GM18508 (cell line): Measurements from ENCODE around the gene RAB11B.
"Not testable (repeated sequence)": the region's sequence is repeated elsewhere in the genome, so short reads cannot be mapped to it uniquely, and the experiment has no call there.

Experiments used
- ATAC-seq: cut with Tn5 transposase; IDR thresholded peaks from one replicate; pipeline ENCODE4 v1.9.1; 2021; ENCODE audit warnings: moderate number of reproducible peaks; ENCODE audit not compliant: insufficient read depth, unreplicated experiment

Gene RAB11B

DNA sequence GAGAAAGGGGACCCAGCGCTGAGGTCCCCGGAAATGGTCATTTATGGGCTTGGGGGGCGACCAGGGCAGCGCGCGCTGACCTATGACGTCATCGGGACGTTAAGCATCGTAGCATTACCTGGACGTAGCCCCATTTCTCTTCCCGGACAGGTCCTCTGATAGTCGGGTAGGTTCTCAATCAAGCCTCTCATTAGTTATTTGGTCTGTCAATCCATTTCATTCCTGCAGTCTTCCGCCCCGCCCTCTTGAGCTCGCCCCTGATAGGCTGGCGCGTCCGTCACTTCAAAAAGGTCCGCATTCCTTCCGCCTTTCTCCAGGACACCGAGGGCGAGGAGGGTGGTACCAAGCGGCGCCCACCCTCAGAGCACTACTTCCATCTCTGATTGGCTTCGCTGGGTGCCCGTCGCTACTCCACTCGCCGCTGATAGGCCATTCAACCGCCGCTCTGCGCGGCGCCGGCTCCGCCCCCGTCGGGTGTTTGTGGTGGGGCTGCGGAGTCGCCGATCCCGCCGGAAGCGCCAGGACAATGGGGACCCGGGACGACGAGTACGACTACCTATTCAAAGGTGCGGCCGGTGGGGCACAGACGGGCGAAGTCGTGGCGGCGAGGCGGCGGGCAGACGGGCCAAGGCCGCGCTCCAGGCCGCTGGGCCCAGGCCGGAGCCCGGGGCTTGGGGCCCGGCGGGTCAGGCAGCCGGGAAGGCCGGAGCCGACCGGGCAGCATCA lies at the start of gene RAB11B:
TSS of gene RAB11B (plus strand) at position 470 of the 726 bp plus-strand sequence. CDS start at position 527, 57 bp downstream.
- peak; percentile 88 for ATAC-seq

DNA sequence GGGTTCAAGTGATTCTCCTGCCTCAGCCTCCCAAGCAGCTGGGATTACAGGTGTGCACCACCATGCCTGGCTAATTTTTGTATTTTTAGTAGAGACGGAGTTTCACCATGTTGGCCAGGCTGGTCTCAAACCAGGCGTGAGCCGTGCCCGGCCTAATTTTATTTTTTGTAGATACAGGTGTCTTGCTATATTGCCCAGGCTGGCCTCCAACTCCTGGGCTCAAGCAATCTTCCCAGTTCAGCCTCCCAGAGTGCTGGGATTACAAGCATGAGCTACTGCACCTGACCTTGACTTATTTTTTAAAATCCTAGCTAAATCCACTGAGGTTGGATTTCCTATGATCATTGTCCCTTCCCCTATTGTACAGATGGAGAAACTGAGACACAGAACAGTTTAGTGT lies 48.7 kb upstream of the RAB11B start:
- ATAC-seq = not testable (repeated sequence)

DNA sequence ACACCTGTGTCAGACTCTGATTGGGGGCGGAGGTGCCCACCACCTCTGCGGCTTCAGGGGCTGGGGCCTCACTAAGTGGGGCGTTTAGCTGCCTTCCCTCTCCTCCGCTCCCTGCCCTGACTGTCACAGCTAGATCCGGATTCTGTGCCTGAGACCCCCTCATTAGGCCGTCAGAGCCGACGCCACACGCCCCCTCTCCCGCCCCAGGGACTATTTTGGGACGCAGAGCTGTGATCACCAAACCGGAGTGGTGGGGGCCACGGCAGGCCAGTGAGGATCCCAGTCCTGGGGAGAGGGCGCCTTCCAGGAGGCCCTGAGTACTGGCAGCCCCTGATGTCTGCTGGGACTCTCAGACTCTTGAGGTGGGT lies 47.9 kb upstream of the RAB11B start:
- no peak for ATAC-seq

DNA sequence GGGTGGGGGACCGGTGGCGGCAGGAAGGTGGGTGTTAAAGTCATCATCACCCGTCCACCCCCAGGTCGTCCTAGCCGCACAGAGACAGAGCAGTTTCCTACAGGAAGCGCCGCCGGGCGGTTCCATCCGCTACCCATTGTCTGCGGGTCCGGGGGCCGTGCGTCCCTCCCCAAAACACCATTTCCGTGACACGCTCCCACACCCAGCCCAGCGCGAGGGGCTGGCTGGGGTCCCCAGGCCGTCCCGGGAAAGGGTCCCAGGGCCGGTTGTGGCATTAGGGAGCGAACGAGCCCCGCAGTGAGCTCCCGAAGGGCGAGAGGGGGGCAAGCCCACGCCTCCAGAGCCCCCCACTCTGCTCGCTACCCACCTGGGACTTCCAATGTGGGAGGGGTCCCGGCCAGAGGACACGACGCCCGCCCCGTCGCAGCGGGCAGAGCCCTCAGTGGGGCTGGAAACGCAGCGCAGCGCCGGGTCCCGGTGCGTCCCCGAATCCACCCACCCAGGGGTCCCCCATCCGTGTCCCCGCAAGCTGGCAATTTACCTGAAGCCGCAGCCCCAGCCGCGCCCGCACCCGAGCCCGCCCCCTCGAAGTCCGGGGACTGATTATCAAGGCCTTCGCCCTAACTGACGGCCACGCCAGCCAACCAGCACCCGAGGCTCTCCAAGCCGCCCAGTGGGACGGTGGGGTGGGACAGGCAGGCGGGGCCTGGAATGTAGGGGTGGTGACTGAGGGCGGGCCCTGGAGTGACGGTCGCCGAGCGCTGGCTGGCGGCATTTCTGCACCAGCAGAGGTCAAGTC lies 47.3 kb upstream of the RAB11B start, which contains the start of gene KANK3:
TSS of gene KANK3 (minus strand) at position 579 of the 799 bp plus-strand sequence. CDS start 5,434 bp downstream, outside the sequence.
- ATAC-seq = no peak

DNA sequence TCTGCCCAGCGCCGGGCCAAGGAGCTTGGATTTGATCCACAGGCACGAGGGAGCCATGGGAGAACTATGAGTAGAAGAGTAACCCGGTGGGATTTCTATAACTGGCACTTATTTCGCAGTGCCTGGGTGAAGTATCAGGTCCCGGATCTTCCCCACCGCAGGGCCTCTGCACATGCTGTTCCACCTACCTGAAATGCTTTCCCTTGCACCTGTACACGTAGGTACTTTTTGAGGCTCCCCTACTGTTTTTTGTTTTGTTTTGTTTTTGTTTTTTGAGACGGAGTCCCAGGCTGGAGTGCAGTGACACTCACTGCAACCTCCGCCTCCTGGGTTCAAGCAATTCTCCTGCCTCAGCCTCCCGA lies 46.7 kb upstream of the RAB11B start:
- ATAC-seq = no peak

DNA sequence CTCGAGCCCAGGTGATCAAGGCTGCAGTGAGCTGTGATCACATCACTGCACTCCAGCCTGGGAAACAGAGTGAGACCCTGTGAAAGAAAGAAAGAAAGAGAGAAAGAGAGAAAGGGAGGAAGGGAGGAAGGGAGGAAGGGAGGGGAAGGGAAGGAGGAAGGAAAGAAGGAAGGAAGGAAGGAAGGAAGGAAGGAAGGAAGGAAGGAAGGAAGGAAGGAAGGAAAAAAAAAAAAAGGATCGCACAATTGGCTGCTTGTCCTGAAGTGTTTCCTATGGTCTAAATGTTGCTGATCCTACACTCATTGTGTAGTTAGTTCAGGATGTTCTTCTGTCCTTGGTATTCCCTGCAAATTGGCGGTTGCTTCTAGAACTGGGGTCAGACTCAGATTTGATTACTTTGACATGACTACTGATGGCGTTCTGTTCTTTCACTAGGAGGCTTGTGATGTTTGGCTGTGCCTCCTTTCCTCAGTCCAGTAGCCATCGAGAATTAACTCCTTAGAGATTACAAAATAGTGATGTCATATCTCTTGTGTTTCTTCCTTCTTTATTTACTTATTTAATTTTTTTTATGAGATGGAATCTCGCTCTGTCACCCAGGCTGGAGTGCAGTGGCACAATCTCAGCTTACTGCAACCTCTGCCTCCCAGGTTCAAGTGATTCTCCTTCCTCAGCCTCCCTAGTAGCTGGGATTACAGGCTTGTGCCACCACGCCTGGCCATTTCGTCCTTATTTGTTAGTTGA lies 40.4 kb upstream of the RAB11B start:
- ATAC-seq = not testable (repeated sequence)

DNA sequence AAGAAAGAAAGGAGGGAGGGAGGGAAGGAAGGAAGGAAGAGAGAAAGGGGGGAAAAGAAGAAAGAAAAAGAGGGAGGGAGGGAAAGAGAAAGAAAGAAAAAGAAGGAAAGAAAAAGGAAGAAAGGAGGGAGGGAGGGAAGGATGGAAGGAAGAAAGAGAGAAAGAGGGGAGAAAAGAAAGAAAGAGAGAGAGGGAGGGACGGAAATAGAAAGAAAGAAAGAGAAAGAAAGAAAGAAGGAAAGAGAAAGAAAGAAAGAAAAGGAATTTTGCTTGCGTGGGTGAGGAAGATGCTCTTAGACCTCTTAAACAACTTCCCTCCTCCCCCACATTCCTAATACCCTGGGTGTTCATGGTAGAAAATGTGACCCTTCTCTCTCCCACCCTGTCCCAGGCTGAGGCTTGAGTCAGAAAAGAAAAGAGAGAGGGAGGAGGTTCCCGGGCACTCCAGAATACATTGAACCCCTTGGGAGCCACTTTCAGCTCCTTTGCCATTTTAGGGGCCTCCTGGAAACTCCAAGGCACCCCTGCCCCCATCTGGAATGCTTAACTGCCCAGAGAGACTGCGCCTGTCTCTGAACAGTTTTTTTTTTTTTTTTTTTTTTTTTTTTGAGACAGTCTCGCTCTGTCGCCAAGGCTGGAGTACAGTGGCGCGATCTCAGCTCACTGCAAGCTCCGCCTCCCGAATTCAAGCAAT lies 37.9 kb upstream of the RAB11B start:
- no peak for ATAC-seq

DNA sequence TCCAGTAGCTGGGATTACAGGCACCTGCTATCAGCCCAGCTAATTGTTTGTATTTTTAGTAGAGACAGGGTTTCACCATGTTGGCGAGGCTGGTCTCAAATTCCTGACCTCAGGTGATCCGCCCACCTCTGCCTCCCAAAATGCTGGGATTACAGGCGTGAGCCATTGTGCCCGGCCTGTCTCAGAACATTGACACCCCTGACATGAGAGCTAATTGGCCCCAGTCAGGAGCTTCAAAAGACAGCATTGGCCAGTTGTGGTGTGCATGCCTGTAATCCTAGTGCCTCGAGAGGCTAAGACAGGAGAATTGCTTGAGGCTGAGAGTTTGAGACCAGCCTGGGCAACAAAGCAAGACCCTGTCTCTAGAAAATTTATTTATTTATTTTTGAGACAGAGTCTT lies 37.3 kb upstream of the RAB11B start:
- ATAC-seq = not testable (repeated sequence)

DNA sequence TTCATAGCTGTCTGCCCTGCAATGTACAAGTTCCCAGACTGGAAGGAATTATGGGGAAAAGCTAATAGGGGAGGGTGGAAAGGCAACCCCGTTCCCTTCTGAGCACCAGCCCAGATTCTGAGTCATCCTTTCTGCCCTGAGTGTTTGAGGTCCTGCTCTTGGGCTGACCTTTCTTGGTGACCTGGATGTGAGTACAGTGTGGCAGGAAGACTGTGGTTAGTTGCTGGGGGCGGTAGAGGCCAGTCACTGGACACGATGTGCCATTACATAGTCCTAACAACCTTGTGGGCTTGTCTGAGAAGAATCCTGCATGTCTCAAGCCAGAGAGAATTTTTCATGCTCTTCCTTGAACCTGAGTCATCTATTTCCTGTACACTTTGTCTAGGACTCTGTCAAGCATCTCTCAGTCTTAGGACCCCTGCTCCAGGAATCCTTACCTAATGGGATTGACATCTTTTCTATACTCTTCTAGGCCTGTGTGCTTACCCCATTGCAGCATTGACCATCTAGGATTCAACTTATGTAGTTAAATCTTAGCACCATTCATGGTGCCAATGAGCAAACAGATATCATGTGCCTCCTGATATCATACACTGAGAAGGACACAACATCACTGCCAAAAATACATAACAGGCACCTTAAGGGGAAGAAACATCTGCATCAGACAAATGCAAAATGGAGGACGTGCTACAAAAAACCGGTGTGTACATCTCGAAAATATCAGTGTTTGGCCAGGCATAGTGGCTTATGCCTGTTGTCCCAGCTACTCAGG lies 34.3 kb upstream of the RAB11B start:
- ATAC-seq = no peak

DNA sequence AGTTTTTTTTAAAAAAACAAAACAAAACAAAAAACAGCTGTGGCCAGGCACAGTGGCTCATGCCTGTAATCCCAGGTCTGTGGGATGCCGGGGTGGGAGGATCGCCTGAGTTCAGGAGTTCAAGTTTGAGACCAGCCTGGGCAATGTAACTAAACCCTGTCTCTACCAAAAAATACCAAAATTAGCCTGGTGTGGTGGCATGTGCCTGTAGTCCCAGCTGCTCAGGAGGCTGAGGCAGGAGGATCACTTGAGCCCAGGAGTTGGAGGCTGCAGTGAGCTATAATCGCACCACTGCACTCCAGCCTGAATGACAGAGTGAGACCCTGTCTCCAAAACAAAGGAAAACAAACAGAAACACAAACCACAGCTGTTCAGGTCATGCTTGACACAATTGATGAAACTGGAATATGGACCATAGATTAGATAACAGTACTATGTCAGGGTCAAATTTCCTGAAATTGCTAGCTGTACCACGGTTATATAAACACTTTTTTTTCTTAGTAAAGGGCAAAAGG lies 33.1 kb upstream of the RAB11B start:
- no peak for ATAC-seq

DNA sequence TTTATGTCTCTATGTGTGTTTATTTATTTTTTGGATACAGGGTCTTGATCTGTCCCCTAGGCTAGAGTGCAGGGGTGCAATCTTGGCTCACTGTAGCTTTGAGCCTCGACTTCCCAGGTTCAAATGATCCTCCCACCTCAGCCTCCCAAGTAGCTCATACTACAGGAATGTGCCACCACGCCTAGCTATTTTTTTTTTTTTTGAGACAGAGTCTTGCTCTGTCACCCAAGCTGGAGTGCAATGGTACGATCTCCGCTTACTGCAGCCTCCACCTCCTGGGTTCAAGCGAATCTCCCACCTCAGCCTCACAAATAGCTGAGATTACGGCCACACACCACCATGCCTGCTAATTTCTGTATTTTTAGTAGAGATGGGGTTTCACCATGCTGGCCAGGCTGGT lies 31.2 kb upstream of the RAB11B start:
- ATAC-seq = no peak

DNA sequence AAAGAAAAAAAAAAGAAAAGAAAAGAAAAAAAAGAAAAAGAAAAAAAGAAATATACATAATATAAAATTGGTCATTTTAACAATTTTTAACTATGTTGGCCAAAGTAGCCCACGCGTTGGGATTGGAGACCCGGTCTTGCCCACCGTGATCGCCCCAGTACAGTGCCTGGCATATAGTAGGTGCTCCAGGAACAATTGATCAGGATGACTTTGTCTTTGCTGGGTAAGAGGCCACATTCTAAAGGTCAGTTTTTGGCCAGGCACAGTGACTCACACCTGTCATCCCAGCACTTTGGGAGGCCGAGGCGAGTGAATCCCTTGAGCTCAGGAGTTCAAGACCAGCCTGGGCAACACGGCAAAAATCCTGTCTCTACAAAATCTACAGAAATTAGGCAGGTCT lies 30.0 kb upstream of the RAB11B start:
- no peak for ATAC-seq

DNA sequence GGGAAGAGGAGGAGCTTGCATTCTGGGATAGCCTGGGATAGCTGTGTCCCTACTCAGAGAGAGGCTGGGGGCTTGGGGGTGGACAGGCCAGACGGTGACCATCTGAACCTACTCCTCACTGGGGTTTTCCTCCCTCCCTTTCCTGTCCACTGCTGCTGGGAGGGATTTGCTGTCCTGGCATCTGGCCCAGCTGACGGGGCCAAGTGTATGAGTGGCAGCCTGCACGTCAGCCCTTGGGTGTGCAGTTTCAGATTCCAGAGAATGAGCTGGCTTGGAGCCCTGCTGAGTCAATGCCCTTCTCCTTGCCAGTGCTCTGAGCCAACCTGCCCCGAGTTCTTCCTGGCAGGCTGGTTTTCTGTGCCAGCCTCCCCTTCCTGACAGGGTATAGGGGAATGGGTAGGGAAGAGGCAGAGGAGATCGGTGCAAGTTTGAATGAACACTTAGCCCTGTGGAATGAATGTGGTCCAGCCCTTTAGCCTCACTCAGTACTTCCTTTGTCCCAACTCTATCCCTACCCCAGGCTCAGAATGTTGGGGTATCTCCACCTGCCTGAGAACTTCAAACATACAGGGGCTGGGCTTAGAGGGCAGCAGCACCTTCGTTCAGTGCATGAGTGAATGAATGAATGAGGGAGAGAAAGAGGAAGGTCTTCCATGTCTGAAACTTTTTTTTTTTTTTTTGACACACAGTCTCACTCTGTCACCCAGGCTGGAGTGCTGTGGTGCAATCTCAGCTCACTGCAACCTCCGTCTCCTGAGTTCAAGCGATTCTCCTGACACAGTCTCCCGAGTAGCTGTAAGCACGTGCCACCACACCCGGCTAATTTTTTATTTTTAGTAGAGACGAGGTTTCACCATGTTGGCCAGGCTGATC lies 28.0 kb upstream of the RAB11B start:
- ATAC-seq = no peak

DNA sequence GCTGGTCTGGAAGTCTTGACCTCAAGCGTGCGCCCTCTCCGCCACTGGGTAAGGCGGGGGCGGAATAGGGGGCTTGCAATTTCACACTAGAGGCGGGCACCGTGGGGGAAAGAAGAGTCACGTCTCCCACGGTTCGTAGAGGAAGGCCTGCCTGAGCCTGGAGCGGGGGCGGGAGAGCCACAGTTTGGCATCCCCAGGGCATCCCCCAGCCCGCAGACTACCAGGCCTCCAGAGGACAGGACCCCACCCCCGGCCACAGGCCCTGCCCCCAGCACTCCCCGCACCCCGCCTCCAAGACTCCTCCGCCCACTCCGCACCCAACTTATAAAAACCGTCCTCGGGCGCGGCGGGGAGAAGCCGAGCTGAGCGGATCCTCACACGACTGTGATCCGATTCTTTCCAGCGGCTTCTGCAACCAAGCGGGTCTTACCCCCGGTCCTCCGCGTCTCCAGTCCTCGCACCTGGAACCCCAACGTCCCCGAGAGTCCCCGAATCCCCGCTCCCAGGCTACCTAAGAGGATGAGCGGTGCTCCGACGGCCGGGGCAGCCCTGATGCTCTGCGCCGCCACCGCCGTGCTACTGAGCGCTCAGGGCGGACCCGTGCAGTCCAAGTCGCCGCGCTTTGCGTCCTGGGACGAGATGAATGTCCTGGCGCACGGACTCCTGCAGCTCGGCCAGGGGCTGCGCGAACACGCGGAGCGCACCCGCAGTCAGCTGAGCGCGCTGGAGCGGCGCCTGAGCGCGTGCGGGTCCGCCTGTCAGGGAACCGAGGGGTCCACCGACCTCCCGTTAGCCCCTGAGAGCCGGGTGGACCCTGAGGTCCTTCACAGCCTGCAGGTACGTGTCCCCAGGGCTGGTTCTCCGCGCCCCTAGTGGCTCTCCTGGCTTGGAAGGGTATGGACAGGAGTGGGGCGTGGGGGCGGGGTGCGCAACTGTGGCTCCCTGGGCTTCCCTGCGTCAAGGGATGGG lies 26.1 kb upstream of the RAB11B start, which contains the start of gene ANGPTL4:
TSS of gene ANGPTL4 (plus strand) at position 353 of the 969 bp plus-strand sequence. CDS start at position 520, 167 bp downstream.
- ATAC-seq = no peak

DNA sequence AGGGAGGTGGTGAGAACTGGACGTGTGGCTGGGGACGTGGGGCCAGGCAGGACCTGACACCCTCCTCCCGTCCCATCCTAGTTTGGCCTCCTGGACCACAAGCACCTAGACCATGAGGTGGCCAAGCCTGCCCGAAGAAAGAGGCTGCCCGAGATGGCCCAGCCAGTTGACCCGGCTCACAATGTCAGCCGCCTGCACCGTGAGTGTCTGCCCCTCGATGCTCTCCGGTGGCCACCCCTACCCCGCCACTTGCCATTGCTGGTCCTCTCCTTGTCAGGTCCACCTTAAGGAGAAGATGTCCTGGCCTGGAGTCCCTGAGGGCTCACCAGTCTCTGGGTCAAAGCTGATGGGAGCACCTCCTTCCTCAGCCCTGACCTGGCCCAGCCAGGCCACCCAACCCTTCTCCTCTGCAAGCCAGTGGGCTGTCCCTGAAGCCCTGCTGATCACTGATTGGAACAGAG lies 24.0 kb upstream of the RAB11B start:
- ATAC-seq = no peak

DNA sequence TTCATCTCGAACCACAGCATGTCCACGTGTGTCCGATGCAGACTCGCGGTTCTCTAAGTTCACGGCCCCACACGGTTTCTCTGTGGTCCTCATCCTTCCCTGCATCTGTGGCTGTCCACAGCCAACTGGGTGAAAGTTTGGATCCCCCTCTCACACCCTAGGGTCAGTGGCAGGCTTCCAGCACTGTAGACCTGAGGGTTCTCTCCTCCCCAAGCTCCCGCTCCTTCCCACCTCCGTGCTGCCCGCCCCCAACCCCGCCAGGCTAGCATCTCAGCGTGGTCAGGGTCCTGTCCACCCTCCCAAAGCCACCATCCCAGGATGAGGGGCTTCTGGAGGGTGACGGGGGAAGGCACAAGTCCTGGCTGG lies 23.2 kb upstream of the RAB11B start:
- ATAC-seq = no peak

DNA sequence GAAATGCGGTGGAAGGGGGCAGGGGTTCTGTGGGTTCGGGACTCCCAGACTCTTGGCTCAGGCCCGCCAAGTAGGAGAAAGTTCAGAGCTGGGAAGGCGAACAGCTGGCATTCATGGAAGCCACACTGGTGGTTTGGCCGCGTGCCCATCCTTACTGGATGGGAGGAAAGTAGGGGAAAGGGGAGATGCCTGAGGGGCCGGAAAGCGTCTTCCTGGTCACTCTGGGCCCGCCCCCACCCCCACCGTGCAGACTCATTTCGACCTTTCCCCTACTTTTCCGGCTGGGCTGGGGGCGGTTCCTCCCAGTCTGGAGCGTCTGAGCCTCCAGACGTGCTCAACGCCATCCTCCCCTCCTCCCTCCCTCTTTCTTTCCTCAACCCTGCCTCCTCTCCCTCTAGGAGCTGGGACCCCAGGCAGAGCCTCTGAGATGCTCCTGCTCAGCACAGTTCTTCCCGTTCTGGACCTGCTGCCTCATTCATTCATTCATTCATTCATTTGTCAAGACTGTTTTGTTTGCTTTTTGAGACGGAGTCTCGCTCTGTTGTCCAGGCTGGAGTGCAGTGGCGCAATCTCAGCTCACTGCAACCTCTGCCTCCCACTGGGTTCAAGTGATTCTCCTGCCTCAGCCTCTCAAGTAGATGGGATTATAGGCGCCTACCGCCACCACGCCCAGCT lies 22.7 kb upstream of the RAB11B start:
- ATAC-seq = no peak
